HG02571 (cell line): ENCODE results near the gene RAD51B.

Source experiments
- ATAC-seq: cut with Tn5 transposase; IDR thresholded peaks from one replicate; pipeline ENCODE4 v1.9.1; 2021; ENCODE audit warnings: mild to moderate bottlenecking, moderate library complexity; ENCODE audit not compliant: unreplicated experiment

Gene RAD51B

DNA sequence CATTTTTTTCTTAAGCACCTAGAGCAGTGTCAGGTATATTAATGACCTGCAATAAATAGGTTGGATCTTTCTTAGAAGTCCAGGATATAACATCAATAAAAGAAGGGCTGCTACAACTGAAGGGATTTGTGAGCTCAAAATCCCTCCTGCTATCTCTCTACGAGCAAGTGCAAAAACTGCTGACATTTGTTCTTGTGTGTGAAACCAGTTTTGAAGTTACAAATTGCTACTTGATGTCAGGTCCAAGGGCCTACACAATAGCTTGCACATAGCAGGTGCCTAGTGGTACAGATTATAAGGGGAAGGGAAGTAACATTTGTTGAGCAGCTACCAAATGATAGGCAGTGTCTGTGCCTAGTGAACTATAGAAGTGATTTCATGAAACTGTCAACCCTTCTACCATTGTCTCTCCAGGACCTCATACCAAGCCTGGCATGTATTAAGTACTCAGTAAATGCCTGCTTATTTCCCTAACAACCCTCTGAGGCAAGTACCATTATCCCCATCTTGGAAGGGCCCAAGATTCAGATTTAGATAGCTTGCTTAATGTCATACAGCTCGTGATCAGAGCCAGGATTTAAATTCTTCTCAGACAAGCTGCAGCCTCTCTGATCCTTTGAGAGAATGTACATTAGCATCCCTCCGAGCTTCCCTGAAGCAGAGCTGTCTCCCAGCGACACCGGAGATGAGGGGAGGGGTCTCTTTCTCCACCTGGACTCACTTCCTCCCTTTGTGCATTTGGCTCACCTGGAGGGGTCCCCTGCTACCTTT is 673.0 kb downstream of the RAD51B start:
- no peak for ATAC-seq

DNA sequence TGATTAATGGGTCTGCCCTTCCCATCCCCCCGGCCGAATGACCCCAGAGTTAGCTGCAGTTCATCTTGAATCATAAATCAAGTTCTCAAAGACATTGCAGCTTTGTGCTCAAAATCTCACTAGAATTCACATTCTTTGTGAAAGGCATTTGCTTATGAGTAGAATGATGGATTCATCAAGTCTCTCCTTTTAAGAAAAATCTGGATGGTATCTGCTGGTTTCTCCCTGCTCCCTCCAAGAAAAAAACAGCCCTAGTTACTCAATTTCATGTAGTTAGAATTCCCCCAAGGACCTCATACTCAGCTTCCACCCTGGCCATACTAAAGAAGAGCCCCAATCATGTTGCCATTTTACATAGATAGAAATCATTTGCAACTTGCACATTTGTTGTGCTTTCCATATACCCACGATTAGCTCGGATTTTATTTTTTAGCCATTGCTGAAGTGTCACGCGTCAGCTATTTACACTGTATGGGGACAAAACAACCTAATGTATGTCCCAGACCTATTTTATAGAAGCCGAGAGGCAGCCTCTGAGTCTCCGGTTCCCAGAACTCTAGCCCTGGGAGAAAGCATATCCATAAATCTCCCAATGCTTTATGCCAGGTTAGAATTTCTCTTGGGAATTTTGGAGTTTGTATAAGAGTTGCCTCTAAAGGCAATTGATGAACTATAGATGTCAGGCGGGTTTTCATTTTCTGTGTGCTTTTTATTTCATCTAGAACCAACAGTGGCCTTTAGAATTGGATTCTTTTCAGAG is 673.8 kb downstream of the RAD51B start:
- no peak for ATAC-seq

DNA sequence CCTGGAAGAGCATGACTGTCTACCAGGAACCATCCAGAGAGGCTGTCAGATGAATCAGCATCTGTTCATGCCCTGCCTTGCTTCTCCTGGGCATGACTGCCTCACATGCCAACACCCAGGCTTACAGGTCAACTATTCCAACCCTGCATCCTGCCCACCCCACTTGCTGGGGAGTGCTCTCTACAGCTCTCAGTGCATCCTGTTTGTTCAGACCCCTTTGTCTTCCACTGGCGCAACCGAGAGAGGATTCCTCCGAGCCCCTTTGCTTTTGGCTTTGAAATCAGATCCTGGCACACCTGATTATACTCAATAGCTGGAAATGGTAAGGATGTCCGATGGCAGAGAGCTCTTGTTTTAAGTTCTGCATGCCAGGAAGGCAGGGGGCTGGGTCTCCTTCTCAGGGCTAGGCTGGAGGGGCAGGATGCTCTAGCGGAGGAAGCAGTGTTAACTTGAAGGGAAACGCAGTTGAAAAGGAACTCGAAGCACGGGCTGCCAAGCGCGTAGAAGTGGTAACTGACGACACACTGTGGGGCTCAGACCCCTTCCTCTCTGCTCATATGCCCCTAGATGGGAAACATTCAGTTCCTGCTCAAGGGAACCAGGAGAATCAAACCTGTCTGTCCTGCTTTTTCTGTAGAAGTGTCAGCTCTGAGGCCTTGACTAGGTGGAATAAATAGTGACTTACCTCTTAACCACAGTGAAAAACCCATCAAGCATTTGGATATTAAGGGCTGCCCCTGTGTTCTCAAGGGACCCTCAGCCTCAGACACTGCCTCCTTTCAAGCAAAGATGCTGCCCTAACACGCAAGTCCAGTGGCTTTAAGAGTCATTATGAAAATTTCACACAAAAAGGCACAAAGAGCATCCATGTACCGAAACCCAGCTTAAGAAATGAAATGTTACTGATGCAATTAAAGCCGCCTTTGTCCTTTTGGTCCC is 675.8 kb downstream of the RAD51B start:
- ATAC-seq, result no peak

DNA sequence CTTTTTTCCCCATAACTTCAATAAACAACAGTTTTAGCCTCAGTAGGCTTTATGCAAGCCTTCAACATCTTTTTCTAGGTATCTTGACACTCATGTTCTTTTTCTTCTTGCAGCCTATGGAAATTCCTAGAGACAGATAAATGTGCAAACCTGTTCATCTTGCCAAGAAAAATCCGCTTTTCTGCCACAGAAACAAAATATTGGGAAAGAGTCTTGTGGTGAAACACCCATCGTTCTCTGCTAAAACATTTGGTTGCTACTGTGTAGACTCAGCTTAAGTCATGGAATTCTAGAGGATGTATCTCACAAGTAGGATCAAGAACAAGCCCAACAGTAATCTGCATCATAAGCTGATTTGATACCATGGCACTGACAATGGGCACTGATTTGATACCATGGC is 677.4 kb downstream of the RAD51B start:
- no peak for ATAC-seq

DNA sequence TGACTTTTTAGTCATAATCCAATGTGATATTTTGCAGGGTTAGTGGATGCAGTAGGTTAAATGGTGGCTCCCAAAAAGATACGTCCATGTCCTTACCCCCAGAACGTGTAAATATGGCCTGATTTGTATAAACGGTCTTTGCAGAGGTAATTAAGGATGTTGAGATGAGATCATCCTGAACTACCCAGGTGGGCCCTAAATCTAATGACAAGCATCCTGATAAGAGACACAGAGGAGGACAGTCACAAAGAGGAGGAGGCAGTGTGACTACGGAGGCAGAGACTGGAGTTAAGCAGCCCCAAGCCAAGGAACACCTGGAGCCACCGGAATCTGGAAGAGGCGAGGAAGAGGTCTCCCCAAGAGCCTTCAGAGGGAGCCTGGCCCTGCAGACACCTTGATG is 679.9 kb downstream of the RAD51B start:
- no peak for ATAC-seq

DNA sequence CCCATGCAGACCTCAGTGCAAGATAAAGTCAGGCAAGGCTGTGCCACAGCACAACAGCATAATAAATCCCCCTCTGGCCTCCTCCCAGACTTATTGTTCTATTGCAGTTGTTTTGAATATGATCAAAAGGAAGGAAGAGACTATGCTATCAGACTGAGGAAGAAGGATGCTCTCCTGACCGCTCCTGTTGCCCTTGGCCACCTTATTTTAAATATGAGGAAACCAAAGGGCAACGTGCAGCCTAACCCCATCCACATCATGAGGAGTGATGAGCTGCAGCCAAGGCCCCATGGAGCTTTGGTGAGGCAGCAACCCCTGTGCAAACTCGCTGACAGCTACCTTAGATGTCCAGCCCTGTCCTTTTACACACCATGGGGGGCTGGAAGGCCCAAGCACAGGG is 681.6 kb downstream of the RAD51B start:
- no peak for ATAC-seq

DNA sequence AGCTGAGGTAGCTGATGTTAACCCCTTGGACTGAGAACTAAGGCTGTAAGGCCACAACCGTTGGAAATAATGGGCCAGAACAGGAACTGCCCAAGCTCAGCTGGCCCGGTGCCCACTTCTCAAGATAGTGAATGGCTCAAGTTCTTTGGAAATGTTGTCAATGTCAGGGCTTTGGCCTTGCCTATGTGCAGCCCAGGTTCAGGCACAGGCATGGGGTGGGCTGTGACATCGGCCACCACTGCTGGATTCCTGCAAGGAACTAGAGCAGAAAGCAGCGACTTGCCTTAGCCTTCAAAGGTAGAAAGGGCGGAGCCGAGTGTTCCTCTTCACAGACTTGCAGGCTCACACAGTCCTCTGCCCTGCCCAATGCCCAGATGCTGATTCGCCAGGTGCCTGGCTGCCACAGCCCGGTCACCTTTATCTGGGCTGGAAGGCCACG is 682.1 kb downstream of the RAD51B start:
- ATAC-seq, result no peak

DNA sequence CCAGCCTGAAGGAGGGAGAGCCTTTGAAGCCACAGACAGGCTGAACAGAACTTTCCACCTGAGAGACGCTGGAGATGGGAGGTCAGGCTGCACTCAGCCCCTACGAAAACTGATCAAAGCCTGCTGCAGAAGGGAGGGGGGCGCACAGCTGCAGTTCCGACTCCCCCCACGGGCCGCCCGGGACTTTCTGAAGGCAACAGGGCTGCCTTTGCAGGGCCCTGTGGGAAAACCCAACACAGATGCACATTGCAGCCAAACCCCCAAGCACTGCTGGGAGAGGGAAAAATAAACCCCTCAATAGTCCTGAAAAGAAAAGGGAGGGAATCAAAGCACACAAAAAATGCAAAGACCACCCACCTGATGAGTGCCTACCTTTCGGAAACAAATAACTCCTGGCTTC is 682.7 kb downstream of the RAD51B start:
- ATAC-seq, result no peak

DNA sequence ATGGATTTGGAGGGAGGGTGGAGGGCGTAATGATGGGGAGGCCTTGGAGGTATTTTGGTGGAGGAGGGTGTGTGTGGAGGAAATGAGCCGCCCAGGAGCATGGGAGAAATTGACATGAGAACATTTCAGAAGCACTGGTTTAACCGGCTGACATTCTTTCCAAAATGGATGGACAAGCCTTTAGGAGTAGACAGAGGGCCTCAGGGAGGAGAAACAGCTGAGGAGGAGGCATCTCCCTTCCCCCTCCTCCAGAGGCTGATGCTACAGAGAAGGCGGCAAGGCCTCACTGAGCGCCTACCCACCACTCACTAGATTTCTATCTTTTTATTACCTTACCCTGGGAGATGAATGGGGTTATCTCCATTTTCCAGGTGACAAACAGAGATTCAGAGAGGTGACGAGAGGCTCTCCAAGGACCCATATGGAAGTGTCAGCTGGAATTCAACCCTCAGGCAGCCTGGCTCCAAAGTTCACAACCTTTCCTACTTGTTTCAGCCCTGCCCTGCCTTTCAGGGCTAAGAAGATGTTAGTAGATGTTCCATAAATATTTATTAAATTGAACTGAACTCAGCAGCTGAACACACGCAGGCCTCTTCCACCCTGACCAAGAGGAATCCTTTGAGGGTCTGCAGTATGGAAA is 683.7 kb downstream of the RAD51B start:
- no peak for ATAC-seq

DNA sequence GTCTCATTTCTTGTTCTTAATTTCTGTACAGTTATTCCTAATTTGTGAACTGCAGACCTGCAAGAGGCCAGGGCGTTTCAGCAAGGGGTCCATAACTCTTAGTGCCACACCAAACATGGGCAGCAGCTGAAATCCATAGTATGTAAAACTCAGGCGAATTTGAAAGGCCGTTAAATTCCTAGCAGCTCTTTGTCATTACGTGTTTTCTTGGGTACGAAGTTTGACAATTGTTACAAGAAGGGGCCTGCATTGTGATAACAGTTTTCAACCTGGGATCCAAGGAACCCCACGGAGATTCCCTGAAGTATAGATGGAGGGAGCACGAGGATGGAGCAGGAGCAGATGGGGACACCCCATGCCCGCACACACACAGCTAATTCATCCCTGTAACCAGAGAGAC is 685.3 kb downstream of the RAD51B start:
- no peak for ATAC-seq

DNA sequence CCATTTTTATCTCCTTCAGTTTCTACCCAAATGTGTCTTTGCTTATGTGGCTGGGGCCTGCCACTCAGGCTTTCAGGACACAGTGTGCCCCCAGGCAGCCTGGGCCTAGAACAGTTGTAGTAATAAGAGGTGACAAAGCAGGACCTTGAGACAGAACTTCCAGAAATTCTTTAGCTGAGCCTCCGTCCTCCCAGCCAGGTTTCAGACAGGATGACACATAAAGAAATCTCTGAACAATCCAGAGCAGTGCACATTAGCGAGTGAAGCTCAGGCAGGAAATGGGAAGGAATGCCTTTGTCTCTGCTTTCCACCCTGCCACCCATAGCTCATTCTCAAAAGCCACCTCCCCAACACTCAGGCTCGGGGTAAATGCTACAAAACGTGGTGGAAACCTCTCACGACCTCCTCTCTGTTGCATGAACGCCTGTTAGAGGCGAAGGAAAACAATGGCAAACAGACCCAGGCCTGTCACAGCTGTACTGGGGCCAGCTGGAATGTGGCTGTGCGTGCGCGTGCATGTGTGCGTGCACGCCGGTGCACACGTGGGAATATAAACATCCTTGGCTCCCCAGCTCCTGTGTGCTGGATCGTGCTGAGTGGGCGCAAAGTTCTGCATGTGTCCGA is 686.6 kb downstream of the RAD51B start:
- ATAC-seq, result peak; percentile 11

DNA sequence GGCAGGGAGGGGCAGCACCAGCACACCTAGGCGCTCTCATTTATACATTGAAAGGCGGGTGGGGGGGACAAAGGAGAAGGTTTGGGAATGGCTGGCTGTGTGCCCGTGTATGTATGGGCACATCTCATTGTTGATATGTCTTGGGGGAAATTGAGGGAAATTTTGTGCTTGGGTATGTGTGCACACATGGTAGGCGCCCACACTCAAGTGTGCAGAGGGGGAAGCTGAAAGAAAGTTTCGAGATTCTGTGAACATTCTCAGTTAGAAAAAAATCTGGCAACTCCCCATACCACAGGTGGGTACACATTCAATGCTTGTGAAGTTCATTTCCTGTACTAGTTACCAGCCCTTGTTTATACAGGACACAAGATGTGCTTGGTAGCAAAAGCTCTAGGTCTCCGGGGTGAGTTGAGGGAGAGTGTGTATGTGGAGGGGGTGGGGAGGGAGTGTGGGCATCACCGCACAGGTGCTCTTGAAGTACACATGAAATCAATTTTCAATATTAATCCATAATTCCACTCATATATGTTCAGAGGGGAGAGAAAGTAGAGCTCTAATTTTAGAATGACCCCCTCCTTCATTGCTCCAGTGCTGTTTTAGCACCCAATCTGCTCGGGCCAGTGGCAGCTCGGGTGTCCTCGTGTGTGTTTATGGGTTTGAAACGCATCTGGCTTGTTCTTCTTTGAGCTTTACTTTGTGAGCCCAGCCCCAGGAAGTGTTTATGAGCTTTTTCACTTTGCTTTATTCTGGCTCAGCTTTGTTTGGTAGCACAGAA is 687.3 kb downstream of the RAD51B start:
- peak; percentile 56 for ATAC-seq

DNA sequence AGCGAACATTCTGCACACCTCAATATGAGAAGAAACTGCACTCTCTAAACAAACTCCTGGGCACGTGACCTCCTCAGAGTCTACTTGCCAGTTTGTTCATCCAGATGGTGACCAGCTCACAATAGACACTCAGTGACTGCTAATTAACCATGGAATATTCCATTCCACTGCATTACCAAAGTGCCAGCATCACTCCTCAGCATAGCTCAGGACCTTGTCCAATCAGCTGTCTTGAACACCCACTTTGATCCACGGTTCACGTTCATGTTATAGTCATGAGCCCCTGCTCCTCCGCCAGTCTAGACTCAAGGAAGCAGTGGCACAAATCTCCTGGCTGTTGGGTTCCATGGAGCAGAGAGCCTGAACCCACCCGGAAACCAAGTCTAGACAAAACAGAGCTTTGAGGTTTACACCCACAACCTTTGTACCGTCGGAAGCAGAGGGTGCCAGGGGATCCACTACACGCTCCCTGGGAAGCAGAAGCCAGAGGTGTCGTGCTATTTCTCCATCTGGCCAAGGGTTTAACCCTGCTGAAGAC is 688.0 kb downstream of the RAD51B start:
- no peak for ATAC-seq

DNA sequence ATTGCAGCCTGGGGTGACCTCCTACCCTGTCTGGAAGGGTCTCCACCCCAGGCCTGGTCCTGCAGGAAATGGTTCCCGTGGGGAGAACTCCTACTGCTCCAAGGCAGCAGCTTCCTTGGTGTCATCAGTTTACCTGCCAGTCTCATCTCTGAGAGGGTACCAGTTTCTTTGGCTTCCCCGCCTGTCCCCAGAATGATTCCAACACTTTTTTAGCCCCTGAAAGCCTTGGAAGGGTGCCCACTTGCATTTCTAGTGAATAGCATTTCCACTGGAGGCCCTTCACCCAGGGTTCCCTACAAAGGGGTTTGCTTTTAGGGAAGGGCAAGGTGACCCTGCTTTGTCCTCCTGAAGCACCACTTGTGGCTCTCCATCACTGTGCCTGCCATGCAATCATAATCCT is 689.0 kb downstream of the RAD51B start:
- ATAC-seq, result no peak

DNA sequence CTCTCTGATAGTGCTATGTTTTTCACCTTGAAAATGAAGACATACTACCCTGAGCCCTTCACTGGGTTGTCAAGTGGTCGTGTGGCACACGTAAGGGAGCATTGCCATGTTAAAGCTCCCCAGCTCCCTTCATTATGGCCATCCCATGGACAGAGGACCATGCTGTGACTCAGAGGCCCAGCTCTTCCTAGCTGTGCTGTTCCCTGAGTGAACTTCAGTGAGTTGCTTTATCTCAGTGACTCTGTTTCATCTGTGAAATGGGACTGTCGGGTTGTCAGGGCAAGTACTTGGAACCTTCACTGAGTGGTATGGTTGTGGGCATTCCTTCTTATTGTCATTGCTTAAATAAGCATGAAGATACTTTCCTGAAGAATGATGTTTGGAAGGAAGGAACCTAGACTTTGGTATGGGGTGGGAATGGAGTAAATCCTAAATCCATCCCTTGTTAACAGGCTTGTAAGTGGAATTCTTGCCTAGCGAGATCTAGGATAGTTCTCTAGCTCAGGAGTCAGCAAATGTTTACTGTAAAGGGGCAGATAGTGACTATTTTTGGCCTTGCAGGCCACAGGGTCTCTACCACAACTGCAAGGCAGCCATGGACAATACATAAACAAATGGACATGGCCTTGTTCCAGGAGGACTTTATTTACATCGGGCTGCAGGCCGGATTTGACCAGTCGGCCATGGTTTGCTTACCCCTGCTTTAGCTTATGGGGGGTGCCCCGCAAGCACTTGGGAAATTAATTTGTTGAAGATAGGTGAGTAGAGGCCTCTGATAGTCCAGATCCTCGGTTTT is 689.8 kb downstream of the RAD51B start:
- no peak for ATAC-seq

DNA sequence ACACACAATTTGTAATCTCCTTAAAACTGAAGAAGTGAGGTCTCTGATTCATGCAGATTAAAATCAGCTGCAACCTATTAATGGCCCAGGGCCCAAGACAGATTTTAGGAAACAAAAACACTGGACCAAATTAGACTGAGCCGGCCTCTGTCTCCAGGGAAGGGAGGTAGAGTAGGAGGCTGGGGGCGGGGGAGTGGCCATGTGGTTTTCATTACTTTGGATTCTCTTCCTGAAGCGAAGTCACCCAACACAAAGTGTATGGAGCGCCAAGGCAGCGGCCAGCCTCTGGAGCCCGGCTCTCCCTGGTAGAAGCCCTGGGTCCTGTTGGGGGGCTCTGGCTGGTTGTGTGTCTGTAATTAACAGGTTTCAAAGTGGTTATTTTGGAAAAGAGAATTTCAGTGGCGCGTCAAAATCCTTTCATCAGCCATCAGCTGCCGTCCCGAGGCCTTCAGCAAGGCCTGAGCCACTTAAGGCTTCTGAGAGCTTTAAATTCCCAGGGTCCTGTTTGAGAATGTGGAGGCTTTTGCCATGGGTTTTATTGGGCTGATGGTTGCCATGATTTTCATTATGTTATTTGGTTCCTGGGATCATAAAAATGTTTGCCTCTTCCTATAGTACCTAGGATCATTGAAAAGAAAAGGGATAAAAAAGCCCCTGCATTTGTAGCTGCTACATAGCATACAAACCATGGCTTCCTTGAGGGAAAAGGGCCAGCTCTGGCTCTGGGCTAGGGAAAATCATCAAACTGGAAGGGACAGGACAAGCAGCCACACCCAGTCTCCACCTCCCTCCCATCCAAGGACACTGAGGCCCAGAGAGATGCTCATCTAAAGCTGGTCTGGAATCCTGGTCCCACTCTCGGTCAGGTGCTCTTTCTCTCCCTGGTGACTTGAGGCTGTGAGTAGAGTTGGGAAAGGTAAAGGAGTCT is 690.9 kb downstream of the RAD51B start:
- ATAC-seq, result no peak
